Nephron (organoid): ENCODE data around the gene ESRRG.

Source experiments
- H3K27ac Mint-ChIP-seq, 3 experiments: 2 replicates each; pipeline ENCODE4 v1.8.0; 2020; ENCODE audit warnings: mixed read lengths in 3 of 3, mild to moderate bottlenecking in 2 of 3, moderate library complexity in 1 of 3
- H3K27me3 Mint-ChIP-seq: 2 replicates; pipeline ENCODE4 v1.8.0; 2021; ENCODE audit warnings: low read depth, mild to moderate bottlenecking, moderate library complexity, mixed read lengths
- H3K36me3 Mint-ChIP-seq: 2 replicates; pipeline ENCODE4 v1.8.0; 2020; ENCODE audit warnings: low read depth, mixed read lengths
- H3K4me1 Mint-ChIP-seq: 2 replicates; pipeline ENCODE4 v1.8.0; 2020; ENCODE audit warnings: mixed read lengths
- H3K4me3 Mint-ChIP-seq, 3 experiments: 2 replicates each; pipeline ENCODE4 v1.8.0; 2020; ENCODE audit warnings: mild to moderate bottlenecking in 3 of 3, mixed read lengths in 3 of 3, moderate library complexity in 2 of 3
- H3K9me3 Mint-ChIP-seq: 2 replicates; pipeline ENCODE4 v1.8.0; 2020; ENCODE audit warnings: mixed read lengths
- TF ChIP-seq, protein P1 (sequence below), 3 experiments: fragments of 200-600 bp; sonication (generic); IDR thresholded peaks; one replicate each; pipeline ENCODE4 v1.5.0; 2021; ENCODE audit warnings: antibody characterized with exemption in 3 of 3; ENCODE audit not compliant: unreplicated experiment in 3 of 3

ESRRG gene

DNA sequence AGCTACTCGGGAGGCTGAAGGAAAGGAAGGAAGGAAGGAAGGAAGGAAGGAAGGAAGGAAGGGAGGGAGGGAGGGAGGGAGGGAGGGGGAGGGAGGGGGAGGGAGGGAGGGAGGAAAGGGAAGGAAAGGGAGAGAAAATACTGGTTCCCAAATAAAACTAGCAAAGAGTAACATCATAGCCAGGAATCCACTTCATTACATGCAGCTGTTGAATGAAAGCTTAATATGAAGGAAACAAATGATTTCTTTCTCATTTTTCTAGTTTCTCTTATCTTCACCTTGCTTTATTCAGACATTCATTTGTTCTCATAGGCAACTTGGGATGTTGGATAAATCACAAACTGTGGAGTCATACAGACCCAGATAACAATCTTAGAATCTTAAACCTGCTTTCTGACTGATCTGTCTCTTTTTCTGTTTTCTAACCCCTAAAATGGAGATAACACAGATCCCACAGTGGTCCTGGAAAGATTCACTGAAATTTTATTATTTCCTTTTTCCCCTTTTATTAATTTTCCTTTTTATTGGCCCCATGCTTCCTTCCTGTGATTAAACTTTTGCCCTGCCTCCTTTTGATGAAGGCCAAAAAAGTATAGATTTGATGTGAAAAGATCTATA, 247.5 kb downstream of the ESRRG start:
- H3K36me3 Mint-ChIP-seq: no peaks in the 10 kb centered on the region
- no peaks in the 10 kb centered on the region for H3K9me3 Mint-ChIP-seq
- no peaks in the 10 kb centered on the region for H3K27me3 Mint-ChIP-seq

DNA sequence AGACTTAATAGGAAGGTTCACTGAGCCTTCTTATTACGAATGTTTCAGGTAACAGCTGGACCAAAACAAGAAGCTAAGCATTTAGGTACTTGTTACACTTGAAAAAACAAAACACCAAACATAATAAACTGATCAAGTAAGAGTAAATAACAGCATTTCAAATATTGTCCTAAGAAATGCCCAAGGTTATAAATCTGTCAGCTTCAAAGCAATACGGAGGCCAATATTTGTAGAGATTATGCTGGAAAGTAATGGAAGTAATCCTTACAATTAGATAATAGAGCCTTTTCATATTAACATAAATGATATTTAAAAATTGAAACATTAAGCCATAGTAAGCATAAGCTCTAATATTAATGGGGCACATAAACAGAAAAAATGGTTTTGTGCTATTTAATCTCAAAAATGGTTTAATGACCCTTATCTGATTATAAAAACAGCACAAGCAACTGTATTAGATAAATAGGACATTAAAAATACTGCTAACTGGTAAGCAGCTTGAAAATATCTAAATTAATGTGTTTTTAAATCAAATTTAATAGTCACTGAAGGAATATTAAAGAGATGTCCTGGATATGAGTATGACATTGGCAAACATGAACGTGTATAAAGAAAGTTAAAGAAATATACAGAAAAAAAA, 256.9 kb downstream of the ESRRG start:
- H3K4me3 Mint-ChIP-seq: no peak overlapping the region
- H3K27me3 Mint-ChIP-seq: no peaks in the 10 kb centered on the region
- TF ChIP-seq, protein P1, sequence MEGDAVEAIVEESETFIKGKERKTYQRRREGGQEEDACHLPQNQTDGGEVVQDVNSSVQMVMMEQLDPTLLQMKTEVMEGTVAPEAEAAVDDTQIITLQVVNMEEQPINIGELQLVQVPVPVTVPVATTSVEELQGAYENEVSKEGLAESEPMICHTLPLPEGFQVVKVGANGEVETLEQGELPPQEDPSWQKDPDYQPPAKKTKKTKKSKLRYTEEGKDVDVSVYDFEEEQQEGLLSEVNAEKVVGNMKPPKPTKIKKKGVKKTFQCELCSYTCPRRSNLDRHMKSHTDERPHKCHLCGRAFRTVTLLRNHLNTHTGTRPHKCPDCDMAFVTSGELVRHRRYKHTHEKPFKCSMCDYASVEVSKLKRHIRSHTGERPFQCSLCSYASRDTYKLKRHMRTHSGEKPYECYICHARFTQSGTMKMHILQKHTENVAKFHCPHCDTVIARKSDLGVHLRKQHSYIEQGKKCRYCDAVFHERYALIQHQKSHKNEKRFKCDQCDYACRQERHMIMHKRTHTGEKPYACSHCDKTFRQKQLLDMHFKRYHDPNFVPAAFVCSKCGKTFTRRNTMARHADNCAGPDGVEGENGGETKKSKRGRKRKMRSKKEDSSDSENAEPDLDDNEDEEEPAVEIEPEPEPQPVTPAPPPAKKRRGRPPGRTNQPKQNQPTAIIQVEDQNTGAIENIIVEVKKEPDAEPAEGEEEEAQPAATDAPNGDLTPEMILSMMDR (IDR thresholded peaks at IDR 0.05; ENCODE audit: unreplicated experiment in 3 of 3): no peak
- H3K27ac Mint-ChIP-seq: no peak overlapping the region
- H3K36me3 Mint-ChIP-seq: no peaks in the 10 kb centered on the region
- H3K4me1 Mint-ChIP-seq: no peaks in the 10 kb centered on the region
- no peaks in the 10 kb centered on the region for H3K9me3 Mint-ChIP-seq

More for the DNA sequence above, 247.5 kb downstream of the ESRRG start:
- Mint-ChIP-seq H3K4me3 (no peak overlapping the region), H3K4me1 (no peaks in the 10 kb centered on the region), H3K27ac (no peak overlapping the region)
- TF ChIP-seq, protein P1 (IDR thresholded peaks at IDR 0.05; ENCODE audit: unreplicated experiment in 3 of 3): no peak

DNA sequence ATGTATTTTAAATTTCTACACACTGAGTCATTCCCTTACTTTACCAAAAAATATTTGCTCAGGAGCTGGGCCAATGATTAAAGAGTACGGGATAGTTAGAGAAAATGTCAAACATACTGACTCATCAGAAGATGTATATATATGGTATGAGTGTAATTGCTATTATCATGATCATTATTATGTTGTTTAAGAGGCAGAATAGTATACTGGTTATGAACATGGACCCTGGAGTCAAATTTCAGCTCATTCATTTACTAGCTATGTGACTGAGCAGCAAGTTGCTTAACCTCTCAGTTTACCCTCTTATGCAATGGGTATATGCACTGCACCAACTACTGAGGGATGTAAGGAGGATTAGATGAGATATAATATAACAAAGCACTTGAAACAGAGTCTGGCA, 258.7 kb downstream of the ESRRG start:
- no peaks in the 10 kb centered on the region for H3K36me3 Mint-ChIP-seq
- no peak overlapping the region for H3K27ac Mint-ChIP-seq
- TF ChIP-seq, protein P1 (IDR thresholded peaks at IDR 0.05; ENCODE audit: unreplicated experiment in 3 of 3): no peak
- no peaks in the 10 kb centered on the region for H3K4me1 Mint-ChIP-seq
- H3K27me3 Mint-ChIP-seq: no peaks in the 10 kb centered on the region
- H3K4me3 Mint-ChIP-seq: no peak overlapping the region
- H3K9me3 Mint-ChIP-seq: no peaks in the 10 kb centered on the region

DNA sequence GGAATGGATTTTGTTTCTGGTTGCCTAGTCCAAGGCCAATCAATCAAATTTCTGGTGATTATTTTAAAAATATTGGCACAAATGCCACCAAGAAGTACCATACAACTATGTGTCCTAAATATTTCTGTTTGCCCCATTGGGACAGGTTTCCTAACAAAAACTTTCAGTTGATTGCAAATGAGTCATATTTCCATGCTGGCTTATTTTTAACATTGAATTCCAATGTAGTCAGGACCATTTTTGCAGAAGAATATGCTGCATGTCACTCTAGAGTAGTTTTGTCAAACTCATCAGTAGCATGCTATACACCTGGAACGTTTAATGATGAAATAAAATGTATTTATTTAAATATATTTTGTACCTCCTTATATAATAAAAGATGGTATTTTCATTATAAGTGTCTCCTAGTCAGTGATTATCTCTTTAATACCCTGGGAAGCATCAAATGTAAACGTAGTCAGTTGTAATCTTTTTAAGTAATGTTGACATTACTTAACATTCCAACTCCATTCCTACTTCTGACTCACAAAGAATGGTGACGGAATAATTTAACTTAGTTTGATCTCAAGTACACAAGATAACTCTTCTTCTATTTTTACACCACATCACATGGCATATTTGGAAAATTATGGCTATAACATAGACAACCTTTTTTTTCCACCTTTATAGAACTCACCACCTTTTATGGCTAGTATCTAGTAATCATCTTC, 261.0 kb downstream of the ESRRG start:
- Mint-ChIP-seq H3K36me3 (no peaks in the 10 kb centered on the region), H3K9me3 (no peaks in the 10 kb centered on the region), H3K4me1 (no peaks in the 10 kb centered on the region), H3K4me3 (no peak overlapping the region), H3K27ac (no peak overlapping the region), H3K27me3 (no peaks in the 10 kb centered on the region)
- TF ChIP-seq, protein P1 (IDR thresholded peaks at IDR 0.05; ENCODE audit: unreplicated experiment in 3 of 3): no peak

DNA sequence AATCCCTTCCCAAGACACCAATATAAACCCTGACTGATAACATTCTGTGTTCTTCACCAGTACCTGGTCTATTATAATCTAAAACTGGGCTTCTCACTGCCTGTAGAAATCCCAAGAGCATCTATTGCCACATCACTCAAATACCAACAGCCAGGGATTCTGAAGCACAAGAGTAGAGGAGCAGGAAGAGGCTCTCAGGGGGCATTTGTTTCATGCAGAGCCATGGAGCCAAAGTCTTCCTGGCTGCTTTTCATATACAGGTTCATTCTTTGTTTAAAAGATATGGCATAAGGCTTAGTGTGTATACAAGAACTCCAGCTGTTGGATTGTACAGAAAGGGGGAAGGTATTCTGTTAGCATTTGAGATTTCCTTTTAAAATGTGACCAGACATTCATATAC, 261.8 kb downstream of the ESRRG start:
- no peaks in the 10 kb centered on the region for H3K27me3 Mint-ChIP-seq
- no peaks in the 10 kb centered on the region for H3K4me1 Mint-ChIP-seq
- no peaks in the 10 kb centered on the region for H3K36me3 Mint-ChIP-seq
- TF ChIP-seq, protein P1 (IDR thresholded peaks at IDR 0.05; ENCODE audit: unreplicated experiment in 3 of 3): no peak
- H3K9me3 Mint-ChIP-seq: no peaks in the 10 kb centered on the region
- no peak overlapping the region for H3K4me3 Mint-ChIP-seq
- H3K27ac Mint-ChIP-seq: no peak overlapping the region
